Subcutaneous adipose tissue (tissue), 4 donors: ENCODE results near the gene LZTFL1. TPM values are rescaled to one million over a fixed set of nuclear protein-coding genes. Genes with fewer than 3 reads are reported as not detected.

Experiments
- total RNA-seq, 4 donors: library from RNA; depleted of rRNA; stranded (reverse); fragments of >200 nt; gene quantifications; one replicate each; pipeline ENCODE4 v1.1.0, GENCODE V29; 2016
- TF ChIP-seq, protein P1 (sequence below): fragments of 450-650 bp; IDR thresholded peaks from one replicate; pipeline ENCODE4 v1.5.1; 2016; ENCODE audit warnings: low read depth, mild to moderate bottlenecking, control low read depth, antibody characterized with exemption, moderate library complexity

Gene LZTFL1
- total RNA-seq, 4 donors from 2014 or later, result 8.3 to 14.8 (median 9.2) TPM

DNA sequence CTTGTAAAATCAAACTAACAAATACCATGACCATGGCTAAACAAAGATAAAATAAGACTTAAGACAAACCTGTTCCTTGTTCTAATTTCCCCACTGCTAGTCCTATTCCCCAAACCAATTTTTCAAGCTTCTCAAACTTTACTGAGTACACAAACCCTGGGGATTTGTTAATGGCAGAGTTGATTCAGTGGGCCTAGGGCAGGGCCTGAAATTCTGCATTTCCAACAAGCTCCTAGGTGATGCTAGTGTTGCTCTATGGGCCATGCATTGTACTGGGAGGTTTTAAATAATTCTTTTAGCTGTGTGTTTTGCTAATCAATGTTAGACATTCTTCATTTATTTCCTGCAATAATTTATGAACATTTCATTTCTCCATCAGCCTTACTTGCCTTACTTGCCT lies 31.1 kb upstream of the LZTFL1 start:
- TF ChIP-seq, protein P1, sequence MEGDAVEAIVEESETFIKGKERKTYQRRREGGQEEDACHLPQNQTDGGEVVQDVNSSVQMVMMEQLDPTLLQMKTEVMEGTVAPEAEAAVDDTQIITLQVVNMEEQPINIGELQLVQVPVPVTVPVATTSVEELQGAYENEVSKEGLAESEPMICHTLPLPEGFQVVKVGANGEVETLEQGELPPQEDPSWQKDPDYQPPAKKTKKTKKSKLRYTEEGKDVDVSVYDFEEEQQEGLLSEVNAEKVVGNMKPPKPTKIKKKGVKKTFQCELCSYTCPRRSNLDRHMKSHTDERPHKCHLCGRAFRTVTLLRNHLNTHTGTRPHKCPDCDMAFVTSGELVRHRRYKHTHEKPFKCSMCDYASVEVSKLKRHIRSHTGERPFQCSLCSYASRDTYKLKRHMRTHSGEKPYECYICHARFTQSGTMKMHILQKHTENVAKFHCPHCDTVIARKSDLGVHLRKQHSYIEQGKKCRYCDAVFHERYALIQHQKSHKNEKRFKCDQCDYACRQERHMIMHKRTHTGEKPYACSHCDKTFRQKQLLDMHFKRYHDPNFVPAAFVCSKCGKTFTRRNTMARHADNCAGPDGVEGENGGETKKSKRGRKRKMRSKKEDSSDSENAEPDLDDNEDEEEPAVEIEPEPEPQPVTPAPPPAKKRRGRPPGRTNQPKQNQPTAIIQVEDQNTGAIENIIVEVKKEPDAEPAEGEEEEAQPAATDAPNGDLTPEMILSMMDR, result no peak

DNA sequence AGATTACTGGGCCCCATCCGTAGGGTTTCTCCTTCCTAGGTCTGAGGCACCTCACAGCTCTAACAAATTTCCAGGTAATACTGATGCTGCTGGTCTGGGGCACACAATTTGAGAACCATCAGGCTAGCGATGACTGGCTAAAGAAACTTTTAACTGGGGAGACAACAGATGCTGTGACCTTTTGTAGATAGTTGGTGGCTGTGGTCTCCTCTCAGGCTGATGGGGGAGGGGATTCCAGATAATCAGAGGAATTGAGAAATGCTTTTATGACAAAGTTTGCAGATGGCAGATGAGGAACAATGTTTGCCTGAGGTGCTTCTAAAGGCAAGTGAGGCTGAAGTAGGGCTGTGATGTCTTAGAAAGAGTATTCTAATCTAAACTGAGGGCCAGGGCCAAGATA lies 30.6 kb upstream of the LZTFL1 start:
- TF ChIP-seq, protein P1, result no peak

GRCh38 chr3:45871780-45872179 lies 29.9 kb upstream of the LZTFL1 start:
- TF ChIP-seq, protein P1, result no peak

DNA sequence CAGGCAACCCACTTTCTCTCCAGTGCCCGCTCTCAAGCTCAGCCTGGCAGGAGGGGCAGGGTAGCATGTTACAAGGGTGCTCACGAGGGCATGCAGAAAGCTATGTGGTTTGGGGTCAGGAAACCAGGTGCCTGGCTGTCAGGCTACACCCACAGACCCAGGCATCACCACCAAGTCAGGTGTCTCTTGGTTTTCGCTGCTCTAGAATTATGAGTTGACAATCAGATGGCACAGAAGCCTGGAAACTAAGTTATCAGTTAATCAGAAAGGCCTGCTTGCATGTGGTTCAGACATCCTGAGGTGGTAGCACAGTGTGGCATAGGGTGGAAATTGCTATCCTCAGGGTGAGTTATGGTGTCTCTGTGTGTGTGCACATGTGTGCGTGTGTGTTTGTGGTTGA lies 28.2 kb upstream of the LZTFL1 start:
- TF ChIP-seq, protein P1, result no peak

- TF ChIP-seq, protein P1, result no peak
Observed at GRCh38 chr3:45869638-45870037, 27.7 kb upstream of the LZTFL1 start.

DNA sequence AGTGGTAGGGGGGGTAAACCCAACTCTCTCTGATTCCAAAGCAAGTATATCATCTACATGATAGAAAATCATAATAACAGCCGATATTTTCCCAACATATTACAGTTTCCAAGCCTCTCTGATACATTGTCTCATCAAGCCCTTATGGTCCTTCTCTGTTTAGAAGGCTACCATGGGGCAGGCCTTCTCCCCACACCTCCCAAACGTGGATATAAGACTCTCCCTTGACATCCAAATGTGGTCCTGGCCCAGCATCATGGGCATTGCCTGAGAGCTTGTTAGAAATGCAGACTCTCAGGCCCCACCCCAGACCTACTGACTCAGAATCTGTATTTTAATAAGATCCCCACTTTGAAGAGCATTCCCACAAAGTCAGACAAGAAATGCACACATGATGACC lies 26.7 kb upstream of the LZTFL1 start:
- TF ChIP-seq, protein P1, result no peak

- TF ChIP-seq, protein P1, result no peak
Observed at GRCh38 chr3:45868213-45868612, 26.3 kb upstream of the LZTFL1 start.
